ENCODE data around the gene LYRM9. TPM values are rescaled to one million over a fixed set of nuclear protein-coding genes. Genes with fewer than 3 reads are reported as not detected.

The LYRM9 gene
- total and polyA plus RNA-seq, 9 donors = 8.2 to 15.5 (median 10.7) TPM

GRCh38 chr17:27907976-27908558 is 14.9 kb upstream of the LYRM9 start:
- Histone ChIP-seq H3K27ac (ENCODE audit: low read length) (no peak overlapping the region), H3K9me3 (replicated peaks; ENCODE audit: control insufficient read depth, low read depth, low read length) (no peaks in the 10 kb centered on the region), H3K27me3 (ENCODE audit: control insufficient read depth, insufficient read depth, low read length) (no peaks in the 10 kb centered on the region), H3K4me1 (ENCODE audit: control insufficient read depth, insufficient read depth, low read length) (no peaks in the 10 kb centered on the region), H3K4me3 (ENCODE audit: low read length) (no peak overlapping the region), H3K36me3 (ENCODE audit: control insufficient read depth, insufficient read depth, low read length) (no peaks in the 10 kb centered on the region)
- DNase-seq = no peak
- 60% methylated on average over 2 of the region's 4 CpGs for WGBS (ENCODE audit: insufficient coverage)

- no peak for DNase-seq
- H3K9me3 ChIP-seq (replicated peaks; ENCODE audit: control insufficient read depth, low read depth, low read length) = no peaks in the 10 kb centered on the region
- no peak overlapping the region for H3K27ac ChIP-seq (ENCODE audit: low read length)
- no peaks in the 10 kb centered on the region for H3K36me3 ChIP-seq (ENCODE audit: control insufficient read depth, insufficient read depth, low read length)
- no peaks in the 10 kb centered on the region for H3K4me1 ChIP-seq (ENCODE audit: control insufficient read depth, insufficient read depth, low read length)
- H3K4me3 ChIP-seq (ENCODE audit: low read length) = no peak overlapping the region
- 11% methylated on average over 3 of the region's 3 CpGs for WGBS (ENCODE audit: insufficient coverage)
- peaks cover 2% of the 10 kb centered on the region for H3K27me3 ChIP-seq (ENCODE audit: control insufficient read depth, insufficient read depth, low read length)
Observed at GRCh38 chr17:27906623-27907022, 13.5 kb upstream of the LYRM9 start.

- no peak overlapping the region for H3K4me3 ChIP-seq (ENCODE audit: low read length)
- DNase-seq = no peak
- H3K27ac ChIP-seq (ENCODE audit: low read length) = no peak overlapping the region
- H3K36me3 ChIP-seq (ENCODE audit: control insufficient read depth, insufficient read depth, low read length) = no peaks in the 10 kb centered on the region
- H3K4me1 ChIP-seq (ENCODE audit: control insufficient read depth, insufficient read depth, low read length) = no peaks in the 10 kb centered on the region
- H3K27me3 ChIP-seq (ENCODE audit: control insufficient read depth, insufficient read depth, low read length) = peaks cover 2% of the 10 kb centered on the region
- no peaks in the 10 kb centered on the region for H3K9me3 ChIP-seq (replicated peaks; ENCODE audit: control insufficient read depth, low read depth, low read length)
Observed at GRCh38 chr17:27906226-27906580, 13.0 kb upstream of the LYRM9 start.

- no peak for DNase-seq
- H3K4me3 ChIP-seq (ENCODE audit: low read length) = no peak overlapping the region
- peaks cover 2% of the 10 kb centered on the region for H3K27me3 ChIP-seq (ENCODE audit: control insufficient read depth, insufficient read depth, low read length)
- H3K4me1 ChIP-seq (ENCODE audit: control insufficient read depth, insufficient read depth, low read length) = no peaks in the 10 kb centered on the region
- no peaks in the 10 kb centered on the region for H3K36me3 ChIP-seq (ENCODE audit: control insufficient read depth, insufficient read depth, low read length)
- H3K27ac ChIP-seq (ENCODE audit: low read length) = no peak overlapping the region
- no peaks in the 10 kb centered on the region for H3K9me3 ChIP-seq (replicated peaks; ENCODE audit: control insufficient read depth, low read depth, low read length)
- WGBS (ENCODE audit: insufficient coverage) = 73% methylated on average over 7 of the region's 9 CpGs
Observed at GRCh38 chr17:27905447-27906225, 12.5 kb upstream of the LYRM9 start.

- DNase-seq = no peak
- Histone ChIP-seq H3K36me3 (ENCODE audit: control insufficient read depth, insufficient read depth, low read length) (no peaks in the 10 kb centered on the region), H3K9me3 (replicated peaks; ENCODE audit: control insufficient read depth, low read depth, low read length) (no peaks in the 10 kb centered on the region), H3K27me3 (ENCODE audit: control insufficient read depth, insufficient read depth, low read length) (peaks cover 2% of the 10 kb centered on the region), H3K4me1 (ENCODE audit: control insufficient read depth, insufficient read depth, low read length) (no peaks in the 10 kb centered on the region), H3K4me3 (ENCODE audit: low read length) (no peak overlapping the region), H3K27ac (ENCODE audit: low read length) (no peak overlapping the region)
- WGBS (ENCODE audit: insufficient coverage) = 60% methylated on average over 1 of the region's 5 CpGs
Observed at GRCh38 chr17:27904534-27905446, 11.6 kb upstream of the LYRM9 start.

- H3K27ac ChIP-seq (ENCODE audit: low read length) = no peak overlapping the region
- no CpG with 5 or more reads among the region's 1 CpG for WGBS (ENCODE audit: insufficient coverage)
- H3K4me1 ChIP-seq (ENCODE audit: control insufficient read depth, insufficient read depth, low read length) = no peaks in the 10 kb centered on the region
- no peak overlapping the region for H3K4me3 ChIP-seq (ENCODE audit: low read length)
- H3K9me3 ChIP-seq (replicated peaks; ENCODE audit: control insufficient read depth, low read depth, low read length) = no peaks in the 10 kb centered on the region
- H3K27me3 ChIP-seq (ENCODE audit: control insufficient read depth, insufficient read depth, low read length) = peaks cover 2% of the 10 kb centered on the region
- H3K36me3 ChIP-seq (ENCODE audit: control insufficient read depth, insufficient read depth, low read length) = no peaks in the 10 kb centered on the region
- no peak for DNase-seq
Observed at GRCh38 chr17:27904114-27904513, 10.9 kb upstream of the LYRM9 start.

- H3K36me3 ChIP-seq (ENCODE audit: control insufficient read depth, insufficient read depth, low read length) = no peaks in the 10 kb centered on the region
- no peak overlapping the region for H3K4me3 ChIP-seq (ENCODE audit: low read length)
- peaks cover 2% of the 10 kb centered on the region for H3K27me3 ChIP-seq (ENCODE audit: control insufficient read depth, insufficient read depth, low read length)
- no peak for DNase-seq
- WGBS (ENCODE audit: insufficient coverage) = no CpG with 5 or more reads among the region's 3 CpGs
- H3K4me1 ChIP-seq (ENCODE audit: control insufficient read depth, insufficient read depth, low read length) = no peaks in the 10 kb centered on the region
- no peak overlapping the region for H3K27ac ChIP-seq (ENCODE audit: low read length)
- H3K9me3 ChIP-seq (replicated peaks; ENCODE audit: control insufficient read depth, low read depth, low read length) = no peaks in the 10 kb centered on the region
Observed at GRCh38 chr17:27899525-27899924, 6.4 kb upstream of the LYRM9 start.

GRCh38 chr17:27898096-27898495 is 4.9 kb upstream of the LYRM9 start:
- no peak overlapping the region for H3K27ac ChIP-seq (ENCODE audit: low read length)
- H3K36me3 ChIP-seq (ENCODE audit: control insufficient read depth, insufficient read depth, low read length) = no peaks in the 10 kb centered on the region
- H3K4me1 ChIP-seq (ENCODE audit: control insufficient read depth, insufficient read depth, low read length) = no peaks in the 10 kb centered on the region
- peaks cover 4% of the 10 kb centered on the region for H3K27me3 ChIP-seq (ENCODE audit: control insufficient read depth, insufficient read depth, low read length)
- H3K9me3 ChIP-seq (replicated peaks; ENCODE audit: control insufficient read depth, low read depth, low read length) = no peaks in the 10 kb centered on the region
- DNase-seq = no peak
- H3K4me3 ChIP-seq (ENCODE audit: low read length) = no peak overlapping the region

GRCh38 chr17:27896701-27897100 is 3.5 kb upstream of the LYRM9 start:
- no peaks in the 10 kb centered on the region for H3K36me3 ChIP-seq (ENCODE audit: control insufficient read depth, insufficient read depth, low read length)
- peaks cover 2% of the 10 kb centered on the region for H3K4me1 ChIP-seq (ENCODE audit: control insufficient read depth, insufficient read depth, low read length)
- no peak overlapping the region for H3K27ac ChIP-seq (ENCODE audit: low read length)
- H3K9me3 ChIP-seq (replicated peaks; ENCODE audit: control insufficient read depth, low read depth, low read length) = no peaks in the 10 kb centered on the region
- WGBS (ENCODE audit: insufficient coverage) = 79% methylated on average over 5 of the region's 7 CpGs
- H3K4me3 ChIP-seq (ENCODE audit: low read length) = no peak overlapping the region
- DNase-seq = no peak
- peaks cover 2% of the 10 kb centered on the region for H3K27me3 ChIP-seq (ENCODE audit: control insufficient read depth, insufficient read depth, low read length)

GRCh38 chr17:27895940-27896535 is 2.9 kb upstream of the LYRM9 start:
- WGBS (ENCODE audit: insufficient coverage) = no CpG with 5 or more reads among the region's 1 CpG

More at GRCh38 chr17:27895940-27896535, 2.9 kb upstream of the LYRM9 start:
- H3K36me3 ChIP-seq (ENCODE audit: control insufficient read depth, insufficient read depth, low read length) = no peaks in the 10 kb centered on the region
- peaks cover 2% of the 10 kb centered on the region for H3K27me3 ChIP-seq (ENCODE audit: control insufficient read depth, insufficient read depth, low read length)
- no peak for DNase-seq
- H3K4me3 ChIP-seq (ENCODE audit: low read length) = no peak overlapping the region
- no peaks in the 10 kb centered on the region for H3K9me3 ChIP-seq (replicated peaks; ENCODE audit: control insufficient read depth, low read depth, low read length)
- peaks cover 2% of the 10 kb centered on the region for H3K4me1 ChIP-seq (ENCODE audit: control insufficient read depth, insufficient read depth, low read length)
- H3K27ac ChIP-seq (ENCODE audit: low read length) = no peak overlapping the region
